Fibroblast of gingiva (primary cell): ENCODE measurements around the gene DAB1.

Experiments
- DNase-seq: peaks from one replicate; pipeline ENCODE4 v3.0.0-alpha.2; 2011; ENCODE audit warnings: low read depth

The DAB1 gene

GRCh38 chr1:57217905-57218304, 206.0 kb downstream of the DAB1 start:
- DNase-seq = no peak

GRCh38 chr1:57214951-57215575, 208.8 kb downstream of the DAB1 start:
- no peak for DNase-seq

- no peak for DNase-seq
These were observed 213.0 kb downstream of the DAB1 start for GRCh38 chr1:57210881-57211280.

- DNase-seq = no peak
These were observed 214.4 kb downstream of the DAB1 start for GRCh38 chr1:57209495-57209894.

- no peak for DNase-seq
These were observed 215.0 kb downstream of the DAB1 start for GRCh38 chr1:57208741-57209302.

- DNase-seq = no peak
These were observed 217.8 kb downstream of the DAB1 start for GRCh38 chr1:57206038-57206437.

- no peak for DNase-seq
These were observed 218.7 kb downstream of the DAB1 start for GRCh38 chr1:57204942-57205787.

- no peak for DNase-seq
These were observed 219.8 kb downstream of the DAB1 start for GRCh38 chr1:57204091-57204490.

GRCh38 chr1:57202241-57202640, 221.6 kb downstream of the DAB1 start:
- no peak for DNase-seq

GRCh38 chr1:57198912-57199311, 224.9 kb downstream of the DAB1 start:
- no peak for DNase-seq

GRCh38 chr1:57195436-57195941, 228.4 kb downstream of the DAB1 start:
- no peak for DNase-seq

GRCh38 chr1:57192222-57192621, 231.6 kb downstream of the DAB1 start:
- DNase-seq = no peak

GRCh38 chr1:57190898-57191297, 233.0 kb downstream of the DAB1 start:
- no peak for DNase-seq

GRCh38 chr1:57188168-57188567, 235.7 kb downstream of the DAB1 start:
- no peak for DNase-seq

- DNase-seq = no peak
These were observed 237.4 kb downstream of the DAB1 start for GRCh38 chr1:57186455-57186854.

GRCh38 chr1:57179001-57179400, 244.9 kb downstream of the DAB1 start:
- no peak for DNase-seq

GRCh38 chr1:57175506-57175905, 248.4 kb downstream of the DAB1 start:
- no peak for DNase-seq

- DNase-seq = no peak
These were observed 251.8 kb downstream of the DAB1 start for GRCh38 chr1:57172040-57172439.

GRCh38 chr1:57167997-57168396, 255.9 kb downstream of the DAB1 start:
- DNase-seq = no peak

- no peak for DNase-seq
These were observed 258.3 kb downstream of the DAB1 start for GRCh38 chr1:57165546-57165945.

- DNase-seq = no peak
These were observed 259.3 kb downstream of the DAB1 start for GRCh38 chr1:57164584-57164983.

GRCh38 chr1:57163789-57164188, 260.1 kb downstream of the DAB1 start:
- DNase-seq = no peak

GRCh38 chr1:57163325-57163724, 260.5 kb downstream of the DAB1 start:
- no peak for DNase-seq
